HCT116 (cell line): ENCODE data around the gene NTRK3. TPM values are rescaled to one million over a fixed set of nuclear protein-coding genes. Genes with fewer than 3 reads are reported as not detected.

Experiments used
- ATAC-seq: fragments of 200-7000 bp; cut with Tn5 transposase; 2 replicates; pipeline ENCODE4 v1.9.1; 2020; ENCODE audit warnings: mild to moderate bottlenecking, moderate library complexity
- BruUV-seq: library from RNA; stranded (reverse); fragments of 400-500 nt; replicated peaks from 2 replicates; lab custom pipeline; 2021; lab: Mats Ljungman, UMichigan
- CTCF ChIA-PET: fragments of 300-600 bp; sonication (Branson Sonifier 250); formaldehyde crosslinking; loops from one replicate; lab custom pipeline; 2021; ENCODE audit warnings: antibody characterized with exemption; lab: Charles Lee
- POLR2A ChIA-PET: fragments of 300-600, 350-600 bp; sonication (Branson Sonifier 250); formaldehyde crosslinking; loops from one replicate; lab custom pipeline; 2021; ENCODE audit warnings: antibody characterized with exemption; lab: Charles Lee
- RAD21 ChIA-PET, 2 experiments: fragments of 300-600 bp; sonication (Branson Sonifier 250); formaldehyde crosslinking; loops; one replicate each; lab custom pipeline; 2023; ENCODE audit warnings: low total read pairs in 2 of 2; ENCODE audit not compliant: uncharacterized antibody in 2 of 2, unreplicated experiment in 2 of 2, low non-redundant PET in 1 of 2; lab: Charles Lee
- DNase-seq: peaks from one replicate; pipeline ENCODE4 v3.0.0-alpha.2; 2010; ENCODE audit warnings: low read depth, low spot score
- H2AFZ ChIP-seq: fragments of 200-600 bp; shearing (Covaris generic), sonication (generic); 2 replicates; pipeline ENCODE4 v1.6.1; 2017; ENCODE audit warnings: low read depth, mixed run types, mixed read lengths, antibody characterized with exemption, low read length; ENCODE audit not compliant: poor library complexity, severe bottlenecking
- H3K27ac ChIP-seq: 2 replicates; pipeline ENCODE4 v1.5.1; 2012; ENCODE audit warnings: low read depth, low read length
- H3K27me3 ChIP-seq: fragments of 200-600 bp; sonication (generic); 2 replicates; pipeline ENCODE4 v1.6.1; 2016; ENCODE audit warnings: mixed run types, low read length, mixed read lengths; ENCODE audit not compliant: insufficient read depth
- H3K36me3 ChIP-seq, 2 experiments: fragments of 200-500 bp in 1 of 2; fragments of 200-600 bp in 1 of 2; sonication (Bioruptor generic) in 1 of 2; sonication (generic) in 1 of 2; 2 replicates each; pipeline versions ENCODE4 v1.5.1 to v1.6.1; 2014 to 2016; ENCODE audit warnings: low read length in 2 of 2, inconsistent platforms in 1 of 2, mixed read lengths in 1 of 2, mixed run types in 1 of 2; ENCODE audit not compliant: insufficient read depth in 2 of 2, control insufficient read depth in 1 of 2
- H3K4me1 ChIP-seq, 2 experiments: fragments of 200-600 bp in 1 of 2; sonication (generic) in 1 of 2; 2 replicates each; pipeline versions ENCODE4 v1.5.1 to v1.6.1; 2012 to 2017; ENCODE audit warnings: low read length in 2 of 2, inconsistent platforms in 1 of 2, mild to moderate bottlenecking in 1 of 2, mixed read lengths in 1 of 2, mixed run types in 1 of 2, moderate library complexity in 1 of 2; ENCODE audit not compliant: insufficient read depth in 2 of 2, control insufficient read depth in 1 of 2
- H3K4me2 ChIP-seq: fragments of 200-600 bp; sonication (generic); 2 replicates; pipeline ENCODE4 v1.6.1; 2017; ENCODE audit warnings: mixed run types, low read length, mixed read lengths
- H3K4me3 ChIP-seq, 2 experiments: fragments of 200-600 bp in 1 of 2; sonication (generic) in 1 of 2; replicated peaks in 1 of 2; 2 replicates each; pipeline ENCODE4 v1.5.1; 2011 to 2016; ENCODE audit warnings: low read length in 2 of 2, control low read depth in 1 of 2, low read depth in 1 of 2, mild to moderate bottlenecking in 1 of 2, mixed read lengths in 1 of 2, mixed run types in 1 of 2
- H3K79me2 ChIP-seq: fragments of 200-600 bp; sonication (generic); 2 replicates; pipeline ENCODE4 v1.6.1; 2017; ENCODE audit warnings: mild to moderate bottlenecking, mixed run types, low read length, moderate library complexity, mixed read lengths; ENCODE audit not compliant: insufficient read depth
- H3K9ac ChIP-seq: fragments of 200-600 bp; sonication (generic); 2 replicates; pipeline ENCODE4 v1.6.1; 2016; ENCODE audit warnings: low read length, mixed read lengths
- H3K9me2 ChIP-seq: fragments of 200-600 bp; sonication (generic), shearing (Covaris generic); 2 replicates; pipeline ENCODE4 v1.6.1; 2017; ENCODE audit warnings: mixed run types, mild to moderate bottlenecking, moderate library complexity; ENCODE audit not compliant: insufficient read depth
- H3K9me3 ChIP-seq, 2 experiments: fragments of 200-500 bp in 1 of 2; fragments of 200-600 bp in 1 of 2; sonication (Bioruptor generic) in 1 of 2; sonication (generic) in 1 of 2; 2 replicates each; pipeline ENCODE4 v1.6.1; 2014 to 2017; ENCODE audit warnings: low read length in 2 of 2, mixed read lengths in 2 of 2, inconsistent platforms in 1 of 2, low read depth in 1 of 2, mild to moderate bottlenecking in 1 of 2, mixed run types in 1 of 2, moderate library complexity in 1 of 2; ENCODE audit not compliant: control insufficient read depth in 1 of 2, insufficient read depth in 1 of 2
- H4K20me1 ChIP-seq: fragments of 200-600 bp; sonication (generic), shearing (Covaris generic); 2 replicates; pipeline ENCODE4 v1.6.1; 2017; ENCODE audit warnings: mixed run types, mild to moderate bottlenecking, moderate library complexity; ENCODE audit not compliant: insufficient read depth
- CEBPB ChIP-seq: IDR thresholded peaks from 2 replicates; pipeline ENCODE4 v1.6.1; 2012; ENCODE audit warnings: low read depth
- ELF1 ChIP-seq: IDR thresholded peaks from 2 replicates; pipeline ENCODE4 v1.6.1; 2012; ENCODE audit warnings: low read depth, borderline replicate concordance
- EZH2 ChIP-seq: fragments of 200-600 bp; sonication (generic); IDR thresholded peaks from 2 replicates; pipeline ENCODE4 v1.6.1; 2017; ENCODE audit warnings: antibody characterized with exemption, mixed run types
- EZH2phosphoT487 ChIP-seq: fragments of 200-600 bp; IDR thresholded peaks from 2 replicates; pipeline ENCODE4 v1.6.1; 2018; ENCODE audit warnings: antibody characterized with exemption, borderline replicate concordance
- JUND ChIP-seq: IDR thresholded peaks from 2 replicates; pipeline ENCODE4 v1.6.1; 2012
- POLR2A ChIP-seq: IDR thresholded peaks from 2 replicates; pipeline ENCODE4 v1.7.0; 2011; ENCODE audit warnings: borderline replicate concordance; ENCODE audit not compliant: insufficient read depth, insufficient read length; ENCODE audit errors: extremely low read depth
- RAD21 ChIP-seq: IDR thresholded peaks from 2 replicates; pipeline ENCODE4 v1.6.1; 2012; ENCODE audit warnings: low read depth, mild to moderate bottlenecking
- SIN3A ChIP-seq: IDR thresholded peaks from 2 replicates; pipeline ENCODE4 v1.6.1; 2012; ENCODE audit warnings: low read depth
- SRF ChIP-seq: IDR thresholded peaks from 2 replicates; pipeline ENCODE4 v1.6.1; 2012; ENCODE audit warnings: low read depth
- TCF7L2 ChIP-seq: IDR thresholded peaks from 2 replicates; pipeline ENCODE4 v1.7.0; 2011; ENCODE audit warnings: borderline replicate concordance, inconsistent platforms; ENCODE audit not compliant: insufficient read depth, insufficient read length; ENCODE audit errors: extremely low read depth
- ZFX ChIP-seq: fragments of 450-650 bp; IDR thresholded peaks from 2 replicates; pipeline ENCODE4 v1.6.1; 2017
- ZNF274 ChIP-seq: fragments of 200-500 bp; sonication (Bioruptor generic); IDR thresholded peaks from 2 replicates; pipeline ENCODE4 v1.6.1; 2014; ENCODE audit warnings: mild to moderate bottlenecking, low read depth, low read length, inconsistent platforms
- intact Hi-C: fragments of 100-400 bp; cut with micrococcal nuclease; formaldehyde crosslinking; loops from 2 replicates; pipeline ENCODE4 v1.10.0; 2022
- total RNA-seq: library from RNA; stranded (reverse); gene quantifications from one replicate; pipeline ENCODE4 v1.2.1, GENCODE V29; 2021; ENCODE audit not compliant: unreplicated experiment
- TF ChIP-seq, protein P1 (sequence below), 3 experiments: fragments of 200-600 bp in 1 of 3; sonication (generic) in 1 of 3; IDR thresholded peaks in 2 of 3; conservative IDR thresholded peaks in 1 of 3; 2 replicates each; pipeline ENCODE4 v1.5.1; 2012 to 2017; ENCODE audit warnings: low read depth in 2 of 3, low read length in 2 of 3, antibody characterized with exemption in 1 of 3, borderline replicate concordance in 1 of 3, control low read depth in 1 of 3, mild to moderate bottlenecking in 1 of 3, mixed read lengths in 1 of 3, mixed run types in 1 of 3, moderate library complexity in 1 of 3; ENCODE audit not compliant: insufficient read depth in 1 of 3
- TF ChIP-seq, protein P2 (sequence below): IDR thresholded peaks from 2 replicates; pipeline ENCODE4 v1.6.1; 2011; ENCODE audit warnings: mild to moderate bottlenecking, low read length, moderate library complexity; ENCODE audit not compliant: insufficient replicate concordance; ENCODE audit errors: extremely low read depth
- TF ChIP-seq, protein P3 (sequence below): IDR thresholded peaks from 2 replicates; pipeline ENCODE4 v1.6.1; 2012

Gene NTRK3
- total RNA-seq, 1 experiment from 2014 or later: not detected

DNA sequence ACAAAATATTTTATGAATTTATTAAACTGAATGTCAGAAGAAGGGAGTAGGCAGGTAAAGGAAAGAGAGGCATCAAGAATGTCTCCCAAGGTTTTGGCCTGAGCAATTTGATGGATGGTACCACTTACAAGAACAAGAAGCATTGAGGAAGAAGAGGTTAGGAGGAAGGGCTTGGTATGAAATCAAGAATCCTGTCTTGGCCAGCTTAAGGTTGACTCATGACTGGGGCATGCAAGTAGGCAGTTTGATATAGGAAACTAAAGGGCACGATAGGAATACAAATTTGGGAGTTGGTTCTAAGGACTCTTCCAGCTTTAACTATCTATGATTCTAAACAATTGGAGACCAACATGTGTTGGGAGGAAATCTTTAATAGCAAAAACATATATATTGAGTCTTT, 79.1 kb downstream of the NTRK3 start (continued):
- TF ChIP-seq, protein P1, sequence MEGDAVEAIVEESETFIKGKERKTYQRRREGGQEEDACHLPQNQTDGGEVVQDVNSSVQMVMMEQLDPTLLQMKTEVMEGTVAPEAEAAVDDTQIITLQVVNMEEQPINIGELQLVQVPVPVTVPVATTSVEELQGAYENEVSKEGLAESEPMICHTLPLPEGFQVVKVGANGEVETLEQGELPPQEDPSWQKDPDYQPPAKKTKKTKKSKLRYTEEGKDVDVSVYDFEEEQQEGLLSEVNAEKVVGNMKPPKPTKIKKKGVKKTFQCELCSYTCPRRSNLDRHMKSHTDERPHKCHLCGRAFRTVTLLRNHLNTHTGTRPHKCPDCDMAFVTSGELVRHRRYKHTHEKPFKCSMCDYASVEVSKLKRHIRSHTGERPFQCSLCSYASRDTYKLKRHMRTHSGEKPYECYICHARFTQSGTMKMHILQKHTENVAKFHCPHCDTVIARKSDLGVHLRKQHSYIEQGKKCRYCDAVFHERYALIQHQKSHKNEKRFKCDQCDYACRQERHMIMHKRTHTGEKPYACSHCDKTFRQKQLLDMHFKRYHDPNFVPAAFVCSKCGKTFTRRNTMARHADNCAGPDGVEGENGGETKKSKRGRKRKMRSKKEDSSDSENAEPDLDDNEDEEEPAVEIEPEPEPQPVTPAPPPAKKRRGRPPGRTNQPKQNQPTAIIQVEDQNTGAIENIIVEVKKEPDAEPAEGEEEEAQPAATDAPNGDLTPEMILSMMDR (IDR thresholded peaks at IDR 0.05 in 2 of 3, conservative IDR thresholded peaks at IDR 0.05 in 1 of 3; ENCODE audit: borderline replicate concordance in 1 of 3, insufficient read depth in 1 of 3, low read depth in 2 of 3, low read length in 2 of 3): no peak
- TF ChIP-seq ZNF274: no peak

DNA sequence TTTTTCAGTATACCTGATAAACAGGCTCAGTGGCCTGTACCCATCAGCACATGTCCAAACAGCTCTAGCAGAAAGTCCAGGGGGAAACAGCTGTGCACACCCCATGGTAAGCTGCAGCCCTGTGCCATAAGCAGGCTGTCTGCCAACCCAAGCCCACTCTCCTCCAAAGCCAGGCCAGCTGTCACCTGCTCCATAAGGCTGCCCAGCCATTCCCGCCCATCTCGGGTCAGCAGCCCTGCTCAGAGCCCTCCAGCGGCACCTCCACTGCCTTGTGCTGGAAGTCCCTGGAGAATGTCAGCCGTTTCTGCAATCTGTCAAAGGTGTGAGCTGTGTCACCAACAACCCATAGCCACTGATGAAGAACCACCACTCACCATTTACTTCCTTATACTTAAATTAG, 82.0 kb downstream of the NTRK3 start:
- intact Hi-C loops: no loop called here
- POLR2A ChIA-PET: no interaction called here
- TF ChIP-seq EZH2: no peak
- TF ChIP-seq, protein P2, sequence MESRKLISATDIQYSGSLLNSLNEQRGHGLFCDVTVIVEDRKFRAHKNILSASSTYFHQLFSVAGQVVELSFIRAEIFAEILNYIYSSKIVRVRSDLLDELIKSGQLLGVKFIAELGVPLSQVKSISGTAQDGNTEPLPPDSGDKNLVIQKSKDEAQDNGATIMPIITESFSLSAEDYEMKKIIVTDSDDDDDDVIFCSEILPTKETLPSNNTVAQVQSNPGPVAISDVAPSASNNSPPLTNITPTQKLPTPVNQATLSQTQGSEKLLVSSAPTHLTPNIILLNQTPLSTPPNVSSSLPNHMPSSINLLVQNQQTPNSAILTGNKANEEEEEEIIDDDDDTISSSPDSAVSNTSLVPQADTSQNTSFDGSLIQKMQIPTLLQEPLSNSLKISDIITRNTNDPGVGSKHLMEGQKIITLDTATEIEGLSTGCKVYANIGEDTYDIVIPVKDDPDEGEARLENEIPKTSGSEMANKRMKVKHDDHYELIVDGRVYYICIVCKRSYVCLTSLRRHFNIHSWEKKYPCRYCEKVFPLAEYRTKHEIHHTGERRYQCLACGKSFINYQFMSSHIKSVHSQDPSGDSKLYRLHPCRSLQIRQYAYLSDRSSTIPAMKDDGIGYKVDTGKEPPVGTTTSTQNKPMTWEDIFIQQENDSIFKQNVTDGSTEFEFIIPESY: no peak
- no peak for TF ChIP-seq SIN3A
- no peak for TF ChIP-seq EZH2phosphoT487
- TF ChIP-seq RAD21: no peak
- TF ChIP-seq POLR2A: no peak
- TF ChIP-seq, protein P3, sequence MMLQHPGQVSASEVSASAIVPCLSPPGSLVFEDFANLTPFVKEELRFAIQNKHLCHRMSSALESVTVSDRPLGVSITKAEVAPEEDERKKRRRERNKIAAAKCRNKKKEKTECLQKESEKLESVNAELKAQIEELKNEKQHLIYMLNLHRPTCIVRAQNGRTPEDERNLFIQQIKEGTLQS: no peak
- TF ChIP-seq ZFX: no peak
- TF ChIP-seq, protein P1 (IDR thresholded peaks at IDR 0.05 in 2 of 3, conservative IDR thresholded peaks at IDR 0.05 in 1 of 3; ENCODE audit: borderline replicate concordance in 1 of 3, insufficient read depth in 1 of 3, low read depth in 2 of 3, low read length in 2 of 3): no peak
- TF ChIP-seq CEBPB: no peak
- TF ChIP-seq ELF1: no peak
- TF ChIP-seq SRF: no peak
- TF ChIP-seq JUND: no peak
- no peak for TF ChIP-seq TCF7L2

More for the DNA sequence above, 82.0 kb downstream of the NTRK3 start:
- no peak overlapping the region for H3K4me3 ChIP-seq
- H3K36me3 ChIP-seq: no peaks in the 10 kb centered on the region
- H3K4me2 ChIP-seq: no peak overlapping the region
- H2AFZ ChIP-seq: no peak overlapping the region
- H3K9ac ChIP-seq: no peak overlapping the region
- CTCF ChIA-PET: no interaction called here
- BruUV-seq: no TSS peak
- no peaks in the 10 kb centered on the region for H3K9me3 ChIP-seq
- RAD21 ChIA-PET: no interaction called here
- DNase-seq (no peak), ATAC-seq (no peak)
- no peaks in the 10 kb centered on the region for H3K4me1 ChIP-seq
- H3K27me3 ChIP-seq: peaks cover 23% of the 10 kb centered on the region
- no peaks in the 10 kb centered on the region for H4K20me1 ChIP-seq
- no peak overlapping the region for H3K27ac ChIP-seq
- H3K79me2 ChIP-seq: no peaks in the 10 kb centered on the region
- H3K9me2 ChIP-seq: no peaks in the 10 kb centered on the region
